H9 (cell line): Measurements from ENCODE around the gene ADCY4. TPM values are rescaled to one million over a fixed set of nuclear protein-coding genes. Genes with fewer than 3 reads are reported as not detected.

Experiments used
- DNase-seq: peaks from one replicate; pipeline ENCODE4 v3.0.0-alpha.2; 2017
- H2AFZ ChIP-seq: one replicate; pipeline ENCODE4 v1.6.1; 2013; ENCODE audit warnings: mild to moderate bottlenecking, low read length, control low read depth, moderate library complexity
- H2AK5ac ChIP-seq: 2 replicates; pipeline ENCODE4 v1.6.1; 2013; ENCODE audit warnings: low read length, control low read depth, mixed read lengths; ENCODE audit not compliant: insufficient read length
- H2BK120ac ChIP-seq: one replicate; pipeline ENCODE4 v1.6.1; 2013; ENCODE audit warnings: low read depth, mild to moderate bottlenecking, low read length, control low read depth, inconsistent platforms; ENCODE audit not compliant: poor library complexity, severe bottlenecking
- H2BK12ac ChIP-seq: 2 replicates; pipeline ENCODE4 v1.6.1; 2013; ENCODE audit warnings: low read length, control low read depth, mixed read lengths, low read depth; ENCODE audit not compliant: insufficient read length
- H2BK15ac ChIP-seq: 2 replicates; pipeline ENCODE4 v1.6.1; 2013; ENCODE audit warnings: low read depth, low read length, control low read depth
- H2BK20ac ChIP-seq: one replicate; pipeline ENCODE4 v1.6.1; 2013; ENCODE audit warnings: low read depth, mild to moderate bottlenecking, low read length, control low read depth, inconsistent platforms; ENCODE audit not compliant: poor library complexity, severe bottlenecking
- H2BK5ac ChIP-seq: 2 replicates; pipeline ENCODE4 v1.6.1; 2013; ENCODE audit warnings: low read length, control low read depth, mixed read lengths; ENCODE audit not compliant: insufficient read length
- H3K14ac ChIP-seq: 2 replicates; pipeline ENCODE4 v1.6.1; 2013; ENCODE audit warnings: low read length, control low read depth; ENCODE audit not compliant: insufficient read depth
- H3K18ac ChIP-seq: 2 replicates; pipeline ENCODE4 v1.6.1; 2013; ENCODE audit warnings: low read depth, mild to moderate bottlenecking, mixed read lengths, low read length, control low read depth; ENCODE audit not compliant: insufficient read length
- H3K23ac ChIP-seq: 2 replicates; pipeline ENCODE4 v1.6.1; 2013; ENCODE audit warnings: low read length, control low read depth, mixed read lengths, low read depth; ENCODE audit not compliant: insufficient read length
- H3K23me2 ChIP-seq: 2 replicates; pipeline ENCODE4 v1.6.1; 2013; ENCODE audit warnings: low read depth, mild to moderate bottlenecking, mixed read lengths, low read length, control low read depth; ENCODE audit not compliant: insufficient read length, poor library complexity, severe bottlenecking
- H3K27ac ChIP-seq: 2 replicates; pipeline ENCODE4 v1.5.1; 2013; ENCODE audit warnings: low read length, control low read depth, mixed read lengths, low read depth; ENCODE audit not compliant: insufficient read length
- H3K27me3 ChIP-seq: 2 replicates; pipeline ENCODE4 v1.6.1; 2013; ENCODE audit warnings: low read length, control low read depth, inconsistent platforms; ENCODE audit not compliant: insufficient read depth
- H3K4ac ChIP-seq: 2 replicates; pipeline ENCODE4 v1.6.1; 2013; ENCODE audit warnings: low read depth, mild to moderate bottlenecking, control low read depth, inconsistent platforms, low read length, moderate library complexity
- H3K4me1 ChIP-seq: 2 replicates; pipeline ENCODE4 v1.6.1; 2013; ENCODE audit warnings: low read length, control low read depth, inconsistent platforms; ENCODE audit not compliant: insufficient read depth
- H3K4me2 ChIP-seq: 2 replicates; pipeline ENCODE4 v1.6.1; 2013; ENCODE audit warnings: low read length, control low read depth, mixed read lengths; ENCODE audit not compliant: insufficient read length, insufficient read depth
- H3K56ac ChIP-seq: 2 replicates; pipeline ENCODE4 v1.6.1; 2013; ENCODE audit warnings: low read depth, mild to moderate bottlenecking, mixed read lengths, low read length, control low read depth; ENCODE audit not compliant: insufficient read length
- H3K79me1 ChIP-seq: 2 replicates; pipeline ENCODE4 v1.6.1; 2013; ENCODE audit warnings: low read depth, mild to moderate bottlenecking, moderate library complexity, low read length, control low read depth, inconsistent platforms; ENCODE audit not compliant: insufficient read depth, poor library complexity, severe bottlenecking
- H3K79me2 ChIP-seq: 2 replicates; pipeline ENCODE4 v1.6.1; 2013; ENCODE audit warnings: low read length, control low read depth, inconsistent platforms; ENCODE audit not compliant: insufficient read depth
- H3K9ac ChIP-seq: 2 replicates; pipeline ENCODE4 v1.6.1; 2013; ENCODE audit warnings: low read length, control low read depth, mixed read lengths; ENCODE audit not compliant: insufficient read length; ENCODE audit errors: extremely low read depth
- H3K9me3 ChIP-seq: one replicate; pipeline ENCODE4 v1.6.1; 2013; ENCODE audit warnings: low read depth, low read length, inconsistent platforms; ENCODE audit not compliant: control insufficient read depth
- H3T11ph ChIP-seq: one replicate; pipeline ENCODE4 v1.6.1; 2013; ENCODE audit warnings: mild to moderate bottlenecking, low read length, control low read depth, inconsistent platforms
- H4K20me1 ChIP-seq: one replicate; pipeline ENCODE4 v1.6.1; 2013; ENCODE audit not compliant: control insufficient read depth, insufficient read length, insufficient read depth
- H4K5ac ChIP-seq: 2 replicates; pipeline ENCODE4 v1.6.1; 2013; ENCODE audit warnings: low read depth, mild to moderate bottlenecking, mixed read lengths, low read length, control low read depth; ENCODE audit not compliant: insufficient read length
- H4K8ac ChIP-seq: replicated peaks from 2 replicates; pipeline ENCODE4 v1.6.1; 2013; ENCODE audit warnings: low read length, control low read depth, mixed read lengths, low read depth; ENCODE audit not compliant: insufficient read length
- H4K91ac ChIP-seq: 2 replicates; pipeline ENCODE4 v1.6.1; 2013; ENCODE audit warnings: low read depth, mild to moderate bottlenecking, moderate library complexity, mixed read lengths, low read length, control low read depth; ENCODE audit not compliant: insufficient read length
- H3K27ac Mint-ChIP-seq, 3 experiments: 2 replicates in 2 of 3; 3 replicates in 1 of 3; pipeline ENCODE4 v1.8.0; 2020 to 2021; ENCODE audit warnings: mixed read lengths in 3 of 3, mild to moderate bottlenecking in 1 of 3, moderate library complexity in 1 of 3
- H3K27me3 Mint-ChIP-seq: 2 replicates; pipeline ENCODE4 v1.8.0; 2021; ENCODE audit warnings: low read depth, mild to moderate bottlenecking, moderate library complexity, mixed read lengths
- H3K36me3 Mint-ChIP-seq, 3 experiments: 2 replicates in 2 of 3; 3 replicates in 1 of 3; pipeline ENCODE4 v1.8.0; 2020 to 2021; ENCODE audit warnings: low read depth in 3 of 3, mixed read lengths in 3 of 3; ENCODE audit not compliant: insufficient read depth in 1 of 3
- H3K4me1 Mint-ChIP-seq, 2 experiments: 2 replicates each; pipeline ENCODE4 v1.8.0; 2020; ENCODE audit warnings: mixed read lengths in 2 of 2
- H3K4me3 Mint-ChIP-seq, 2 experiments: 2 replicates in 1 of 2; 3 replicates in 1 of 2; pipeline ENCODE4 v1.8.0; 2020 to 2021; ENCODE audit warnings: mild to moderate bottlenecking in 2 of 2, mixed read lengths in 2 of 2, moderate library complexity in 1 of 2
- H3K9me3 Mint-ChIP-seq, 2 experiments: 2 replicates in 1 of 2; 3 replicates in 1 of 2; pipeline ENCODE4 v1.8.0; 2020; ENCODE audit warnings: mild to moderate bottlenecking in 2 of 2, mixed read lengths in 2 of 2, moderate library complexity in 1 of 2
- WGBS: extraction: QIAGEN DNeasy Blood & Tissue Kit; methylation state at CpG from one replicate; pipeline ENCODE4 v1.1.7; 2013; ENCODE audit warnings: missing lambda C conversion rate, low lambda C conversion rate, mixed read lengths; ENCODE audit not compliant: insufficient read length; ENCODE audit errors: extremely low coverage; 5-methylcytosine and 5-hydroxymethylcytosine counted together
- total RNA-seq: library from RNA; stranded (reverse); gene quantifications from 2 replicates; pipeline ENCODE4 v1.2.1, GENCODE V29; 2021
- TF ChIP-seq, protein P1 (sequence below): fragments of 200-600 bp; sonication (generic); conservative IDR thresholded peaks from 3 replicates; pipeline ENCODE4 v1.8.0; 2021; ENCODE audit warnings: antibody characterized with exemption, mild to moderate bottlenecking

The ADCY4 gene
- total RNA-seq, 1 experiment from 2014 or later, result 0.09 TPM

GRCh38 chr14:24314377-24315193 lies 20.3 kb downstream of the ADCY4 start:
- H3K4me1 ChIP-seq, result no peaks in the 10 kb centered on the region
- TF ChIP-seq, protein P1, sequence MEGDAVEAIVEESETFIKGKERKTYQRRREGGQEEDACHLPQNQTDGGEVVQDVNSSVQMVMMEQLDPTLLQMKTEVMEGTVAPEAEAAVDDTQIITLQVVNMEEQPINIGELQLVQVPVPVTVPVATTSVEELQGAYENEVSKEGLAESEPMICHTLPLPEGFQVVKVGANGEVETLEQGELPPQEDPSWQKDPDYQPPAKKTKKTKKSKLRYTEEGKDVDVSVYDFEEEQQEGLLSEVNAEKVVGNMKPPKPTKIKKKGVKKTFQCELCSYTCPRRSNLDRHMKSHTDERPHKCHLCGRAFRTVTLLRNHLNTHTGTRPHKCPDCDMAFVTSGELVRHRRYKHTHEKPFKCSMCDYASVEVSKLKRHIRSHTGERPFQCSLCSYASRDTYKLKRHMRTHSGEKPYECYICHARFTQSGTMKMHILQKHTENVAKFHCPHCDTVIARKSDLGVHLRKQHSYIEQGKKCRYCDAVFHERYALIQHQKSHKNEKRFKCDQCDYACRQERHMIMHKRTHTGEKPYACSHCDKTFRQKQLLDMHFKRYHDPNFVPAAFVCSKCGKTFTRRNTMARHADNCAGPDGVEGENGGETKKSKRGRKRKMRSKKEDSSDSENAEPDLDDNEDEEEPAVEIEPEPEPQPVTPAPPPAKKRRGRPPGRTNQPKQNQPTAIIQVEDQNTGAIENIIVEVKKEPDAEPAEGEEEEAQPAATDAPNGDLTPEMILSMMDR, result no peak
- H3K9me3 ChIP-seq, result no peaks in the 10 kb centered on the region
- H2BK120ac ChIP-seq, result no peak overlapping the region
- peaks cover 2% of the 10 kb centered on the region; the same call in 1 of the 2 replicates for H3K27me3 ChIP-seq
- no peak overlapping the region for H2BK15ac ChIP-seq
- H3K36me3 Mint-ChIP-seq, result peaks cover 3 to 9% (median 5%) of the 10 kb centered on the region in 3 experiments; a peak in 5 of 7 replicates
- H3K4ac ChIP-seq, result no peak overlapping the region
- H2AFZ ChIP-seq, result no peak overlapping the region
- no peak overlapping the region for H3K4me3 Mint-ChIP-seq
- no peaks in the 10 kb centered on the region for H3K9me3 Mint-ChIP-seq
- H3K79me1 ChIP-seq, result no peaks in the 10 kb centered on the region
- H3K56ac ChIP-seq, result no peak overlapping the region
- no CpG with 5 or more reads among the region's 5 CpGs for WGBS
- H3K27ac Mint-ChIP-seq, result no peak overlapping the region
- H3K9ac ChIP-seq, result no peak overlapping the region
- H3K23me2 ChIP-seq, result no peaks in the 10 kb centered on the region
- H3K23ac ChIP-seq, result no peak overlapping the region
- no peak overlapping the region for H4K5ac ChIP-seq
- no peak overlapping the region for H2BK20ac ChIP-seq
- H2BK12ac ChIP-seq, result no peak overlapping the region
- no peak overlapping the region for H4K91ac ChIP-seq
- no peak overlapping the region for H3K4me2 ChIP-seq
- no peak for DNase-seq
- H4K20me1 ChIP-seq, result no peaks in the 10 kb centered on the region
- no peaks in the 10 kb centered on the region for H3K4me1 Mint-ChIP-seq
- no peak overlapping the region for H3K27ac ChIP-seq
- no peak overlapping the region for H3K14ac ChIP-seq
- H3K18ac ChIP-seq, result no peak overlapping the region
- H3K79me2 ChIP-seq, result no peaks in the 10 kb centered on the region
- H3K27me3 Mint-ChIP-seq, result peaks cover 37% of the 10 kb centered on the region
- H2BK5ac ChIP-seq, result no peak overlapping the region
- no peak overlapping the region for H3T11ph ChIP-seq
- no peak overlapping the region for H4K8ac ChIP-seq
- H2AK5ac ChIP-seq, result no peak overlapping the region
